Liver (tissue), 2 donors: Measurements from ENCODE around the gene SEC14L3.

Source experiments
- FOXA1 ChIP-seq: IDR thresholded peaks from 2 replicates; pipeline ENCODE4 v1.6.1; 2016; ENCODE audit warnings: antibody characterized with exemption
- TF ChIP-seq, protein P1 (sequence below): fragments of 150-350 bp; IDR thresholded peaks from 2 replicates; pipeline ENCODE4 v1.5.1; 2017; ENCODE audit warnings: improper control_type of control experiment, low read depth, low read length; ENCODE audit not compliant: missing input control
- donor health status: healthy.

DNA sequence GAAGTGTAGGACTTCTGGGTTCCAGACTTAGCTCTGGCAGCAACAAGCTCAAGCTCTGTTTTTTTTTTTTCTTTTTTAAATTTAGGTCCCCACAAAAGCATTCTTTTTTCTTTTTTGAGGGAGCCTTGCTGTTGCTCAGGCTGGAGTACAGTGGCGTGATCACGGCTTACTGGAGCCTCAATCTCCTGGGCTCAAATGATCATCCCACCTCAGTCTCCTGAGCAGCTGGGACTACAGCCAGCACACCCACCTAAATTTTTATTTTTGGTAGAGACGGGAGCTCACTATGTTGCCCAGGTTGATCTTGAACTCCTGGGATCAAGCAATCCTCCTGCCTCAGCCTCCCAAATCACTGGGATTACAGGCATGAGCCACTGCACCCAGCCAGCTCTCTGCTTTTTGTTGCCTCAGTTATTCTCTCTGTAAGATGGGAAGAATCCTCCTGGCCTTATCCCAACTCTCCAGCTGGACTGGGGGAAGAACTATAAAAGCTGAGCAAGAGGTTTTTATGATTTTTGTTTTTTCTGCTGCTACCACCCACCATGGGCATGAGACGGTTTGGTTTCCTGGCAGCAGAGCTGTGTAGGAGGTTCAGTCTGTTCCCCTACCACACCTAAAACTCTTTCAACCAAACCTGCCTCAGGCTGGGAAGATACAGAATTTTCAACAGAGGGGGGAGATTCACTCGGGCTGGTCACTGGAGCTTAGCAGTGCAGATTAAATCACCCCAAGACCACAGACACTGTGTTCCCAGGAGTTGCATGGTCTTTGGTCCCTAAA is 57.9 kb downstream of the SEC14L3 start:
- TF ChIP-seq, protein P1, sequence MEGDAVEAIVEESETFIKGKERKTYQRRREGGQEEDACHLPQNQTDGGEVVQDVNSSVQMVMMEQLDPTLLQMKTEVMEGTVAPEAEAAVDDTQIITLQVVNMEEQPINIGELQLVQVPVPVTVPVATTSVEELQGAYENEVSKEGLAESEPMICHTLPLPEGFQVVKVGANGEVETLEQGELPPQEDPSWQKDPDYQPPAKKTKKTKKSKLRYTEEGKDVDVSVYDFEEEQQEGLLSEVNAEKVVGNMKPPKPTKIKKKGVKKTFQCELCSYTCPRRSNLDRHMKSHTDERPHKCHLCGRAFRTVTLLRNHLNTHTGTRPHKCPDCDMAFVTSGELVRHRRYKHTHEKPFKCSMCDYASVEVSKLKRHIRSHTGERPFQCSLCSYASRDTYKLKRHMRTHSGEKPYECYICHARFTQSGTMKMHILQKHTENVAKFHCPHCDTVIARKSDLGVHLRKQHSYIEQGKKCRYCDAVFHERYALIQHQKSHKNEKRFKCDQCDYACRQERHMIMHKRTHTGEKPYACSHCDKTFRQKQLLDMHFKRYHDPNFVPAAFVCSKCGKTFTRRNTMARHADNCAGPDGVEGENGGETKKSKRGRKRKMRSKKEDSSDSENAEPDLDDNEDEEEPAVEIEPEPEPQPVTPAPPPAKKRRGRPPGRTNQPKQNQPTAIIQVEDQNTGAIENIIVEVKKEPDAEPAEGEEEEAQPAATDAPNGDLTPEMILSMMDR, result no peak
- no peak for TF ChIP-seq FOXA1
